GM19240 (cell line): Measurements from ENCODE around the gene PPP1R1B.

Experiments
- DNase-seq: peaks from one replicate; pipeline ENCODE4 v3.0.0; 2011; ENCODE audit warnings: low spot score; ENCODE audit not compliant: insufficient read length

The PPP1R1B gene

DNA sequence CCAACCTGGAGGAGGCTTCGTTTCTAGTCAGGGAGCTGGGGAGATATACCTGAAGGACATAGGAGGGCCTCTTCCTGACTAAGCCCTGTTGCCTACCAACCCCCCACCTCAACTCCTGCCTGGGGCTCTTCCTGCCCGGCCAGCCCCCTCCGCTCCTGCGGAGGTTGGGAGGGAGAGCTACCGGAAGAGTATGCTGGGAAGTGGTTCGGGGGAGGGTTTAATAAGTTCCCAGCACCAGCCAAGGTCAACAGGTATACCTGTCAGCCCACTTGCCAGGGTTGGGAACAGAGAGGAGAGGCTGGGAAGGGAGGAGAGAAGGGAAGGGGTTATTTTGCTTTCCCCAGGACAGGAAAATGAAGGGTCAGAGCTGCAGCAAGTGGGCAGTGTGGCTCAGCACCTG is 4.7 kb downstream of the PPP1R1B start:
- no peak for DNase-seq

DNA sequence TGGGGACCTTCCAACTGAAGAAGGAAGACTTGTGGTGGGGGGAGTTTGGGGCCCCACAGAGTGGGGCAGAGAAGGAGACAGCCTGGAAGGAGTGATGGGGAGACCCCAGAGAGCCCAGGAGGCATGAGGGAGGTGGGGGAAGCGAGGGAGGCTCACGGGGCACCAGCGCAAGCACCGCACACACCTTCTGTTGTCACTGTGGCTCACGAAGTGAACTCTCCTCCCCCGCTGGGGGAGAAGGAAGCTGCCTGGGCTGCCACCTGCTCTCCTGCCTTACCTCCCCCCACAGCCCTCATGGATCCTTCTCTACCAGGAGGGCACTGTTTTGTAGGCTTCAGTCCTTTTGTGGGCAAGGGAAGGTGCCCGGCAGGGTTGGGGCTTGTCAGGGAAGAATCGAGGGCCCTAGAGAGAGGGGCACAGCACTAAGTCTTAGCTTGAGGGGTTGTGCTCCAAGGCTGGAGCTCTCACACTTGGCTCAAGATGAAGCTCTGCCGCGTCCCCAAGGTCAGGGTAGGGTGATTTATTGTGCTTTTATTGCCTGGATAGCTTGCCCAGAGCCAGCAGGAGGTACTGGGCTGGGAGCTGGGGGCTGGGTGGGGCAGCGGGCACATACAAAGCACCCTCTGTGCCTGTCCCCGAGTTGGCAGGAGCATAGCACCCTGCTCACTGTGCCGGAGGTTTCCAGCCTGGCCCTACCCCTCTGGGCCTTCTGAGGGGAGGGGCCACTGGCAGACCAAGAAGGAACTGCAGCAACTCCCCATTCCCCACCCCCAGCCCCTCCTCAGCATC is 5.6 kb downstream of the PPP1R1B start:
- DNase-seq: no peak

DNA sequence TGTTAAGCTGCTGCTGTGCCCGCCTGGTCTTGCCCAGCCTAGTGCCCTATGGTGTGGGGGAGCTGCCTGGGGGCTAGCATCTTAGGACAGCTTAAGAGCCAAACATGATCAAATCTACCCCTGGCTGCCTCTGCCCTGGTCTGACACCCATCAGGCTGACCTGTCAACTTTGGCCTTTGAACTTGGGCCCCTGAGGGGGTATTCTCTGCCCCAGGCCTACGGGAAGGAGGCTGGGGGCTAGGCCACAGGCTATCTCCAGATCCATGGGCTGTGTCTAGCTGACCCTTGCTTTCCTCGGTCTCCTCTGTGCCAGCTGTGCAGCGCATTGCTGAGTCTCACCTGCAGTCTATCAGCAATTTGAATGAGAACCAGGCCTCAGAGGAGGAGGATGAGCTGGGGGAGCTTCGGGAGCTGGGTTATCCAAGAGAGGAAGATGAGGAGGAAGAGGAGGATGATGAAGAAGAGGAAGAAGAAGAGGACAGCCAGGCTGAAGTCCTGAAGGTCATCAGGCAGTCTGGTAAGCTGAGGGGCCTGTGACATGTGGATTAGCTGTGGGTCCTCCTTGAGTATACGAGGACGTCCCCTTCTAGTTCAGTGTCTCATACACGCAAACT is 6.9 kb downstream of the PPP1R1B start:
- no peak for DNase-seq

DNA sequence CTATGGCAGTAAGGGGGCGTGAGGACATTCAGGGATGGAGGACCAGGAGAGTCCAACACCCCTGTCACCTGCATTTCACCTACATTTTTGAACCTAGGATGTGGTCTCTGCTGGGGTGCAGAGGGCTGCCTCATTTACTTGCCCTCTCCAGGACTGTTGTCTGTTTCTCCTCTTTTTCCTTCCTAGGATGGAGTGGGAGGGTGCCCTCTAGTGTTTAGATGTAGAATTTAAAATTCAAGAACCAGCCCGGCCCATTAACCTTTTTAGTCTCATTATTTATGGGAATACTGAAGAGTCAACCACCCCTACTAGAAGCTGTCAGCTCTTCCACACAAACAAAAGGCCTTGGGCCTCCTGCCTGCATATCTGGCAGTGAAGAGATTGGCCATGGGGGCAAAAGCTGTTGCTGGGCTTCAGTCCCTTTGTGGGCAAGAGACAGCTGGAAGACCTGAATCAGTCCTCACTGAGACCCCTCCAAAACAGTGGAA is 7.7 kb downstream of the PPP1R1B start:
- DNase-seq: no peak

DNA sequence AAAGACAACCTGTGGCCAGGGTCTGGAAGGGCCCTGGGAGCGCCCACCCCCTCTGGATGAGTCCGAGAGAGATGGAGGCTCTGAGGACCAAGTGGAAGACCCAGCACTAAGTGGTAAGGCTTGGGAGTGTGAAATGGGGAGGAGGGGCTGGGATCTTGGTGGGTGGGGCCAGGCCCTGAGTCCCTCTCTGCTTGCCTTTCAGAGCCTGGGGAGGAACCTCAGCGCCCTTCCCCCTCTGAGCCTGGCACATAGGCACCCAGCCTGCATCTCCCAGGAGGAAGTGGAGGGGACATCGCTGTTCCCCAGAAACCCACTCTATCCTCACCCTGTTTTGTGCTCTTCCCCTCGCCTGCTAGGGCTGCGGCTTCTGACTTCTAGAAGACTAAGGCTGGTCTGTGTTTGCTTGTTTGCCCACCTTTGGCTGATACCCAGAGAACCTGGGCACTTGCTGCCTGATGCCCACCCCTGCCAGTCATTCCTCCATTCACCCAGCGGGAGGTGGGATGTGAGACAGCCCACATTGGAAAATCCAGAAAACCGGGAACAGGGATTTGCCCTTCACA is 8.9 kb downstream of the PPP1R1B start:
- no peak for DNase-seq

DNA sequence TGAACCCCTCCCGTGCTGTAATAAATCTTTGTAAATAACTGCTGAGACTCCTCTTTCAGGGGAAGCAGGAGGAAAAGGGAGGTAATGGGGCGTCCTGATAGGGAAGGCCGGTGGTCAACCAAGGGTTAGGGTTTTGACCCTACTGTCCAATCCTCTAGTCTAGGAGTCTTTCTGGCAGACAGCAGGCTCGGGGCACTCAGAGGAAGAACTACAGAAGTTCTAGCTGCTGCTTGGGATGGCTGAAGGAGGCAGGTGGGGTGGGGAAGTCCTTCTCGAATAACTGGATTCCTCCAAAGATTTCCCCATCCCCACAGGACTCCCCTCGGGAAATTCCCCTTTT is 9.8 kb downstream of the PPP1R1B start:
- DNase-seq: no peak

DNA sequence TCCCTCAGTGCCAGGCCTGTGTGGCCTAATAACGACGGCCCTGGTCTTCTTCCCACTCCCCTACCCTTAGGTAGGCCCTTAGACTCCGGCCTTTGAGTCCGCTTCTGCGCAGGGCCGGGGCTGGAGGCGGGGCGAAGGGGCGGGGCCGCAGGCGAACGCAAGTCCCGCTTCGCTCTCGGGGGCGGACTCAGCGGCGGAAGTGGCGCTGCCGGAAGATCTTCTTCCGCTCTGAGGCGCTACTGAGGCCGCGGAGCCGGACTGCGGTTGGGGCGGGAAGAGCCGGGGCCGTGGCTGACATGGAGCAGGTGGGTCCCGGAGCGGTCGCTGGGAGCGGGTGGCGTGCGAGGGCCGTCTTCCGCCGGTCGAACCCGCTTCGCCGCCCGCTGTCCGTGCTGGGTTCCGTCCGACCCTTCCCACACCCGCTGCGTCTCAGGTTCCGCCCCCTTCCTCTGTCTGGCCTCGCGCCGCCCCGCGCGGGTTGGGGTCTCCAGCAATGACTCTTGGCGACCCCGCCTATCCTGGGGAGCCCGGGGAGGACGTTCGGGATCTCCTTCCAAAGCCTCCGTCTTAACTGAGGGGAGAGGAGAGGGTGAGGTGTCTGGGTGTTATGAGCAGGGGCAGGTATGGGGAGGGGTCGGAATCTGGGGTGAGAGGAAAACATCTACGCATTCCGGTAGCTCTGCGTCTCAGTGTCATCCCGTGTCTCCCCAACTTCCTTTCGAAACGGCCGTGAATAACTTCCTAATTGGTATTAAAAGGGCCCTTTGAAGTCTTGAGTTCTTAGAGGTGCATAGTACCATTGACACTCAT is 10.4 kb downstream of the PPP1R1B start, which contains the start of gene STARD3:
STARD3 (plus strand) TSS at position 218 of the 810 bp plus-strand sequence. CDS start 16,388 bp downstream, outside the sequence.
- peak; percentile 97 for DNase-seq

DNA sequence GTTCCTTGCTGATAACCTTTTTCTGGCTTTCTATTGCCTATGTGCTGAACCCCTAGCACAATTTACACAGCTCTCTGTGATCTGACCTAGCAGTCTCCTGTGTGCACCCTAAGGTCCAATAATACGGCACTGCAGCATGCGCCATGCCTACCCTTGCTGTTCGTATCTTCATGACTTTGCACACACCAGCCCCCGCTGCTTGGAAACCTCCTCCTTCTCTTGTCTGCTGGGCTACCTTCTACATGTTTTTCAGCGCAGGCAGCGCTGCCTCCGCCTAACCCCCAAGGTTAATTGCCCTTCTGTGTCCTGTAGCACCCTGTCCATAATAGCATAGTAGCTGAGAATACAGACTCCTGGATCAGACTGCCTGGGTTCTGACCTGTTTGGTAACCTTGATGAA is 11.6 kb downstream of the PPP1R1B start:
- DNase-seq: no peak

DNA sequence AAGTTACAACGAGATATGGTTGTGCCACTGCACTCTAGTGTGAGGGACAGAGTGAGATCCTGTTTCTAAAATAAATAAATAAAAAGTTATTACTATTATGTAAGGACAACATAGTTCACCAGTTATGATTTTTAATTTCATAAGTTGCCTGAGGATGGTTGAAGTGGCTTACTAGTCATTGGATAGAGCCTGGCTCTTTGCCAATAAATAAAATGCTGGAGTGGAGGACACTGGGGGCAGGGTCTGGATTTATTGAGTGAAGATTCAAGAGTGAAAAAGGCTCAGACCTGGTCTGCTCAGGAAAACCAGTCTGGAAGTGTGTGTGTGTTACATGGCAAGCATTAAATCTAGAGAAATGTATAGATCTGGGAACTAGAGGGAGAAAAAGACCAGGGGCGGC is 12.3 kb downstream of the PPP1R1B start:
- DNase-seq: no peak

DNA sequence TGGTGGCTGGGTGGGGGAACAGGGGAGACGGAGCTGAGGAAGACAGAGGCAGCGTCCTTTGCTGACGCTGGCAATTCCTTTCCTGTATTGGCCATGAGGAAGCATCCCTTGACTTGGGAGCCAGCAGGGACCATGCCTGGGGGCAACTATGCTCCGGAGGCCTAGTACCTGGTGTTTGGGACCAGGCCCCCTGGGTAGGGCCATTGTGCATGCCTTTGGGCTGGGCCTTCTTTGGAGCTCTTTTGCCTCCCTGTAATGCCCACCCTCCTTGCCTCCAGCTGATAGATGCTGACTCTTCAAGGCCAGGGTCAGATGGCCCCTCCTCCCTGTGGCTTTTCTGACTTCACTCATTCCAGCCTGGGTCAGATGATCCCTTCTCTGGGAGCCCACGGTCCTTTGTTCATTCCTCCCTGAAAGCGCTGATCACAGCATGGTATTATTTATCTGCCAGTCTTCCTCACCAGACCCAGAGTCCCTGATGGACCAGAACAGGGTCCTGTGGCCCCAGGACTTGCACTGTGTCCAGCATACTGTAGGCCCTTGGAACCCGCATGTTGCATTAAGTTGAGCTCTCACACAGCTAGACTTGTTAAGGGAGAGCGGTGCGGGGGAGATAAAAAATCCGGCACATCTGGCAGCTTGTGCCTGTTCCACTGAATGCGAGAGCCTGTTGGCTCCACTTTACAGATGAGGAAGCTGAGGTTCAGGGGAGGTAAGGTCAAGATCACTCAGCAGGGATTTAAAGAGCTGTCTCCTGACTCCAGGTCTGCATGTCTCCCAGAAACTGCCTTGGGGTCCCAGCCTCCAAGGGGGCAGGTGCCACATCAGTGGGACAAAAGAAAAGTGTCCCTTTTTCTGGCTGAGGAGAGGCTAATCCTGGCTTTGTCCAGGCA is 13.1 kb downstream of the PPP1R1B start:
- no peak for DNase-seq

DNA sequence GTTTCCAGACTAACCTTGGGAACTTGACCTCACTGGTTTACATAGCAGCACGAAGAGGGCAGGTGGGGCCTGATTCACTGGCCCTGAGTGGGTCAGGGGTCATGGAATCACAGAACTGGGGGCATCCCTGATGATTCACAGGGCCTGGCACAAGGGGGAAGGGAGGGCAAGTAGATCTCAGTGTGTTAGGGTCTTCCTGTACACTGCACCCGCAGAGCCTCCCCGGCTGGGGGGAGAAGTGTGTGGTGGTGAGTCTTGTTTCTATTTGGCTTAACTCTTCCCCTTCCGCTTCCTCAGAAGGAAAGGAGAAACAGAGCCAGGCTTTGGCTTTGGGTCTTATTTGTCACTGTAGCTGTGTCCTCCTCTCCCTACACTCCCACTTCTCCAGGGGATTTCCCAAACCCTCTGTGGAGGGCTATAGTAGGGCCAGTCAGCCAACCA is 13.9 kb downstream of the PPP1R1B start:
- no peak for DNase-seq

DNA sequence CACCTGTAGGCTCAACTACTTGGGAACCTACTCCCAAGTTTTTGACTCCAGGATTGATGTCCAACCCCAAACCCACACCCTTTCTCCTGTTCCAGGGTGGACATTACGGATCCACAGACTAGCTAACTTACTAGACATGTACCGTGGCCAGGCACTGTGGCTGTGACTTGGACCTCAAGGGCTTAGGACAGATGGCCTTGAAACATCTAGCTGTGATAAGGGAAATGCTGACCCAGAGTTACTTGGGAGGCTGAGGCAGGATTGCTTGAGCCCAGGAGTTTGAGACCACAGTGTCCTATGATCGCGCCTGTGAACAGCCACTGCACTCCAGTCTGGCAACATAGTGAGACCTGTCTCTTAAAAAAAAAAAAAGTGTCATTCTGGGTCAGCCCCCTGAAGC is 14.3 kb downstream of the PPP1R1B start:
- no peak for DNase-seq

DNA sequence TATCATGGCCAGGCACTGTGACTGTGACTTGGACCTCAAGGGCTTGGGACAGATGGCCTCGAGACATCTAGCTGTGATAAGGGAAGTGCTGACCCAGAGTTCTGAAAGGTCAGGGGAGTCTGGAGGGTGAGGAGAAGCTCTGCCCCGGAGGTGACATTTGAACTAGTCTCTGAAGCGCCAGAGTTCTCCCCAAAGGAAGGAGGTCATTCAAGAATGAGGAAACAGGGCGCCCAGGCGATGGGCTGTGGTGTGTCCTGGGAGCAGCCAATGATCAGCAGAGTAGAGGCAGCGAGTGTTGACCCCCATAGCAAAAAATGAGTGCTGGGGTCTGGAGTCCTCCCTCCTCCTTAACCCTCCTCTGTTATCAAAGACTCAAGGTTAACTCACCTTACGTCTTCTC is 15.1 kb downstream of the PPP1R1B start:
- no peak for DNase-seq

DNA sequence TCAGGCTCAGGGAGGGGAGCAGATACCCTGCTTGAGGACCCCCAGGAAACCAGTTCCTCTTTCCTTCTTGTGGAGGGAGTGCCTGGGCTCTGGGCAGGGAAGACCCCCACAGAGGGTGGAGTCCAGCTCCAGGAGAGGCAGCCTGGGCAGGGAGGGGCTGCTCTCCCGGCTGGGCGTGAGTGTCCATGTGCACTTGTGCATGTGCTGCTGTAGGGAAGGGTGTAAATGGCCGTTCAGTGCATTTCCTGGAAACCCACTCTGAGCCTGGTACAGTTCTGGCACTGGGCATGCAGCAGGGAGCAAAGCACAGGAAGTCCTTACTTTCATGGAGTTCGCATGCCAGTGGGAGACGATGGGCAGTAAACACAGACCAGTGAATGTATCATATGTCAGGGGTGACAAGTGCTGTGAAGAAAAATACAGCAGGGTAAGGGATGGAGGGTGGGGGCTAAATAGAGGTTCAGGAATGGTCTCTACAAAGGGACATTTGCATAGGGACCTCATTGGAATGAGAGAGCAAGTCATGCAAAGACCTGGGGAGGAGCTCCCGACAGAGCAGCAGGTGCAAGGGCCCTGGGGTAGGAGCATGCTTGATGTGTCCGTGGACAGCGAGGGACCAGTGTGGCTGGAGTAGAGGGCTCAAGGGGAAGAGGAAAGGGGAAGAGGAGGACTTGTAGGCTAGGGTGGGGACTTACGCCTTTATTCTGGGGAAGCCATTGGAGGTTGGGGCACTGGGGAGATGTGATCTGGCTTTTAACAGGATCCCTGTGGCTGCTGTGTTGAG is 15.7 kb downstream of the PPP1R1B start:
- no peak for DNase-seq

DNA sequence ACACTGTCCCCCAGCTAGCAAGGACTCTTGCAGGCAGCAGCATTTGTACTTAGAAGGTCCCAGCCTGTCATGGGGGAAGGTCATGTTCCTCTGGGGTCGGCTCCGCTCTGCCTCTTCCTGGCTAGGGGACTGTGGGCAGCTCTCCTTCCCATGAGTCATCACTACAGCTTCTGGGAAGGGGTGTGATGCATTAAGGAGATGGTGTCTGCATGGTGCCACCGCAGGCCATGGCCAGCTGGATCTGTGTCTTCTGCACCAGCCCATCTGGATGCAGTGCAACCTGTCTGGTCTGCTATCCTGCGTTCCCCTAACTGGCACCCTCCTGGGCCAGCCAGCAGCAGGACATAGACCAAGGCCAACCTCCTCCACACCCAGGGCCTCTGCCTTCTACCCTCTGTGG is 16.5 kb downstream of the PPP1R1B start:
- DNase-seq: no peak

DNA sequence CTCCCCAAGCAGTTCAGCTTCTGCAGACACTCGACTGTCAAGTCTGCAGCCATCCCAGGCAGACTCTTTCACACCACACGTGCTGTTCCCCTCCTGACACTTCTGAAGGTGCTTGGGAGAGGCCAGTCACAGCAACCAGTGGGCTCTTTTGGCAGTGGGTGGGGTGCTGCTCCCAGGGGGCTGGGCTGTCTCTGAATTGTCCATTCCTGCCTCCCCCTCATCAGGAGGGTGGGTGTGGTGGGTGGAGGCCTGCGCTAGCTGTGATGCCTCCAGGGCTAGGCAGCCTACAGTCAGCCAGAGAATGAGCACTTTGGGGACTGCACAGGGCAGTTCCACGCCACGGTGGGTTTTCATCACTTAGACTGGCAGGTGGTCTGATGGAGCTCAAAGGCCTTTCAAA is 20.5 kb downstream of the PPP1R1B start:
- DNase-seq: no peak

DNA sequence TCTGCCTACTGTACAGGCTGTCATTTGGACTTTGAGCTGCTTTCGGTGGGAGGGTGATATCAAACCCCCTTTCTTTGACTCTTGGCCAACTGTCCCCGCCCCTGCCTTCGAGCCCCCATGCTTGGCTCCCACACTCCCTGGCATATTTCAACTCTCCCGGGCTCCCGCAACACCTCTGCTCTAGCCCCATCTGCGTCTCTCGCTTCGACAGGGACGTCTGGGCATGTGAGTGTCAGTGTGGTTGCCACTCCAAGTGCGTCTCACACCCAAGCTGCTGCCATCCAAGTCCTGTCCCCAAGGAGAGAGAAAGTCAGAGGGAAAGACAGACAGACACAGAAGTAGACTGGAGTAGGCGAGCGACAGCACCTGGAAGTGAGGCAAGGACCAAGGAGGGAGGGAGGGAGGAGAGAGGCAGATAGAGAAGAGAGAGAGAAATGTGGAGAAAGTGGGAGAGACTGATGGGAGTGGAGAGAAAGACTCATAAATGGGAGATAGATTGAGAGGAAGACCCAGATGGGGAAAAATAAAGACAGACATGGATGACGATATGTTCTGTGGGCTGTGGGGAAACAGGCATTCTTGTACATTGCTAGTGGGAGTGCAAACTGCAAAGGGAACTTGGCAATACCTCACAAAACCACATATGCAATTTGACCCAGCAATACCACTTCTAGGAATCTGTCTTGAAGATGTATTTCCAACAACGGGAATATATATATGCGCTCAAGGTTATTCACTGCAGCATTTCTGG is 22.0 kb downstream of the PPP1R1B start:
- DNase-seq: no peak

DNA sequence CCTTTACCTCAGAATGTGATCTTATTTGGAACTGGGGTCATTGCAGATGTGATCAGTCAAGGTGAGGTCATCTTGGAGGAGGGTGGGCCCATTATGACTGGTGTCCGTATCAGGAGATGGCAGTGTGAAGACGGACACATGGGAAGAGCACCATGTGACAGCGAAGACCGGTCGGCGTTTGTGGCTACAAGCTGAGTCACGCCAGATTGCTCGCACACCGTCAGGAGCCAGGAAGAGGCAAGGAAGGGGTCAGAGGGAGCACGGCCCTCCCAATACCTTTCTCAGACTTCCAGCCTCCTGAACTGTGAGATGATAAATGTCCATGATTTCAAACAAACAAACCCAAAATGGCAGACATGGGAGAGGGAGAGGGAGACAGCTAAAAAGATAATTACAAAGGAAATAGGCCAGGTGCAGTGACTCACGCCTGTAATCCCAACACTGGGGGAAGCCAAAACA is 23.4 kb downstream of the PPP1R1B start:
- no peak for DNase-seq

DNA sequence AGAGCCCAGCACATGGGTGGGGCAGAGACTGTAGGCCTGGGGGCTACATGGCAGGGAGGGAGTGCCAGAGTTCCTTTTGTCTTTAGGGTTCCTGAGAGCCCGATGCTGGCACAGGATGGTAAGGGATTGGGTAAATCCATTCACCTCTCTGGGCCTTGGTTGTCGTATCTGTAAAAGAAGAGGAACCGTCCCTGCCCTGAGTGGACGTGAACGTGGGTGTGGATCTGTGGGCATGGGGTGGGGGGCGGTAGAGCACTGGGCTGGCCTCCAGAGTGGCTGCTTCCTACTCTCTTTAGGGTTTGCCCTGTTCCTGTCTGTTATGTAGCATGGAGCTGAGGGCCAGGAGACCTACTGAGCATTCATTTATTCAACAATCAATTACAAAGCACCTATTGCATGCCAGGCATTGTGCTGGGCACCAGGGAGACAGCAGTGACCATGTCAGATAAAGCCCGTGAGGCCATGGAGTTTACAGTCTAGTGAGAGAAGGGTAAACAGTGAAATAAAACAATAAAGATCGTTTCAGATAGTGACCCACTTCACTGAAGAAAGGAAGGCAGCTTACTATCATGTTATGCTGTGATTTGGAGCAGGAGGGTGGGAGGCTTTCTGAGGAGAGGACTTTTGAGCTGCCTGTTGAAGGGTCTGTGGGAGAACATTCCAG is 25.3 kb downstream of the PPP1R1B start:
- DNase-seq: no peak
